SK-N-SH treated with all-trans-retinoic acid at 6 μM for 48 hours (cell line): ENCODE data around the gene L3MBTL1.

ENCODE experiments used
- ATAC-seq: fragments of 200-7000 bp; cut with Tn5 transposase; 3 replicates; pipeline ENCODE4 v1.9.1; 2020; ENCODE audit warnings: mild to moderate bottlenecking, moderate library complexity
- ARNTL ChIP-seq: fragments of 450-650 bp; formaldehyde crosslinking; IDR thresholded peaks from 2 replicates; pipeline ENCODE4 v1.5.0; 2020; ENCODE audit warnings: low read depth, mild to moderate bottlenecking, moderate library complexity, borderline replicate concordance
- BACH2 ChIP-seq: fragments of 250-450 bp; sonication (Bioruptor Pico); IDR thresholded peaks from 2 replicates; pipeline ENCODE4 v1.9.0; 2021; ENCODE audit warnings: mild to moderate bottlenecking, borderline replicate concordance
- CSDC2 ChIP-seq: fragments of 250-450 bp; sonication (Bioruptor Pico); IDR thresholded peaks from 2 replicates; pipeline ENCODE4 v1.5.0; 2020; ENCODE audit warnings: mild to moderate bottlenecking, moderate library complexity
- ESRRG ChIP-seq: fragments of 250-450 bp; sonication (Bioruptor Pico); IDR thresholded peaks from 2 replicates; pipeline ENCODE4 v1.6.1; 2021; ENCODE audit warnings: mild to moderate bottlenecking
- GLIS3 ChIP-seq: fragments of 250-450 bp; sonication (Bioruptor Pico); IDR thresholded peaks from 2 replicates; pipeline ENCODE4 v1.5.0; 2020; ENCODE audit warnings: mild to moderate bottlenecking, moderate library complexity
- ISL1 ChIP-seq: fragments of 250-450 bp; sonication (Bioruptor Pico); IDR thresholded peaks from 2 replicates; pipeline ENCODE4 v2.1.2; 2022; ENCODE audit warnings: mild to moderate bottlenecking, moderate library complexity
- OSR1 ChIP-seq: fragments of 250-450 bp; sonication (Bioruptor Pico); IDR thresholded peaks from 2 replicates; pipeline ENCODE4 v1.8.0; 2022; ENCODE audit warnings: moderate library complexity, mild to moderate bottlenecking, inconsistent platforms
- PPARA ChIP-seq: fragments of 250-450 bp; sonication (Bioruptor Pico); IDR thresholded peaks from 2 replicates; pipeline ENCODE4 v1.5.0; 2020; ENCODE audit warnings: mild to moderate bottlenecking, borderline replicate concordance
- RARB ChIP-seq: fragments of 250-450 bp; sonication (Bioruptor Pico); IDR thresholded peaks from 2 replicates; pipeline ENCODE4 v1.8.0; 2021; ENCODE audit warnings: mild to moderate bottlenecking, moderate library complexity
- SNAI2 ChIP-seq: fragments of 250-450 bp; sonication (Bioruptor Pico); IDR thresholded peaks from 2 replicates; pipeline ENCODE4 v1.5.0; 2020; ENCODE audit warnings: mild to moderate bottlenecking, moderate library complexity
- TOX ChIP-seq: fragments of 250-450 bp; sonication (Bioruptor Pico); IDR thresholded peaks from 2 replicates; pipeline ENCODE4 v1.8.0; 2021; ENCODE audit warnings: mild to moderate bottlenecking, moderate library complexity, borderline replicate concordance
- ZC3H10 ChIP-seq: fragments of 250-450 bp; sonication (Bioruptor Pico); IDR thresholded peaks from 2 replicates; pipeline ENCODE4 v1.5.1; 2021; ENCODE audit warnings: mild to moderate bottlenecking, moderate library complexity
- ZFP30 ChIP-seq: fragments of 450-650 bp; formaldehyde crosslinking; IDR thresholded peaks from 2 replicates; pipeline ENCODE4 v1.5.0; 2022; ENCODE audit warnings: mild to moderate bottlenecking, moderate library complexity
- ZNF565 ChIP-seq: fragments of 450-650 bp; formaldehyde crosslinking; conservative IDR thresholded peaks from 2 replicates; pipeline ENCODE4 v1.5.0; 2020; ENCODE audit warnings: low read depth, mild to moderate bottlenecking, moderate library complexity
- ZNF70 ChIP-seq: fragments of 450-650 bp; formaldehyde crosslinking; IDR thresholded peaks from 2 replicates; pipeline ENCODE4 v1.5.0; 2020; ENCODE audit warnings: mild to moderate bottlenecking, moderate library complexity
- ZNF8 ChIP-seq: fragments of 450-650 bp; formaldehyde crosslinking; IDR thresholded peaks from 2 replicates; pipeline ENCODE4 v1.5.0; 2020; ENCODE audit warnings: mild to moderate bottlenecking, moderate library complexity
- TF ChIP-seq, protein P1 (sequence below): fragments of 250-450 bp; sonication (Bioruptor Pico); IDR thresholded peaks from 2 replicates; pipeline ENCODE4 v1.8.0; 2020; ENCODE audit warnings: mild to moderate bottlenecking, moderate library complexity, borderline replicate concordance
- TF ChIP-seq, protein P2 (sequence below): fragments of 250-450 bp; sonication (Bioruptor Pico); IDR thresholded peaks from 2 replicates; pipeline ENCODE4 v1.5.1; 2021; ENCODE audit warnings: mild to moderate bottlenecking, moderate library complexity
- TF ChIP-seq, protein P3 (sequence below): fragments of 250-450 bp; sonication (Bioruptor Pico); IDR thresholded peaks from 2 replicates; pipeline ENCODE4 v1.5.0; 2020; ENCODE audit warnings: mild to moderate bottlenecking, moderate library complexity

The L3MBTL1 gene

DNA sequence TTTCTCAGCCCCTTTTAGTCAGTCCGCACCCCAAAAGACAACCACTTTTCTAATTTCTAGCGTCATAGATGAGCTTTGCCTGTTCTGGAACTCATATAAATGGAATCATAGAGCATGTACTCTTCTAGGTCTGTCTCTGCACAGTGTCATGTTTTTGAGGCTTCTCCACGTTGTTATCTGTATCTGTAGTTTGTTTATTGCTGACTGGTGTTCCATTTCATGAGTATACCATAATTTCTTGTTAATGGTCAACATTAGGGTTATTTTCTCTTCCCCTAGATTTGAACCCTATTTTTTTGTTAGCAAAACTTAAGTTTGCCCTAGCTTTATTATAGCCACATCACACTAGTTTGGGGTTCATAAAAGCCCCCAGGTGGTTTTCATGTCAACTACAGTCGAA, 35.2 kb downstream of the L3MBTL1 start:
- TF ChIP-seq RARB (no peak), GLIS3 (CRISPR knock-in tag) (no peak), BACH2 (CRISPR knock-in tag) (no peak)
- TF ChIP-seq, protein P1, sequence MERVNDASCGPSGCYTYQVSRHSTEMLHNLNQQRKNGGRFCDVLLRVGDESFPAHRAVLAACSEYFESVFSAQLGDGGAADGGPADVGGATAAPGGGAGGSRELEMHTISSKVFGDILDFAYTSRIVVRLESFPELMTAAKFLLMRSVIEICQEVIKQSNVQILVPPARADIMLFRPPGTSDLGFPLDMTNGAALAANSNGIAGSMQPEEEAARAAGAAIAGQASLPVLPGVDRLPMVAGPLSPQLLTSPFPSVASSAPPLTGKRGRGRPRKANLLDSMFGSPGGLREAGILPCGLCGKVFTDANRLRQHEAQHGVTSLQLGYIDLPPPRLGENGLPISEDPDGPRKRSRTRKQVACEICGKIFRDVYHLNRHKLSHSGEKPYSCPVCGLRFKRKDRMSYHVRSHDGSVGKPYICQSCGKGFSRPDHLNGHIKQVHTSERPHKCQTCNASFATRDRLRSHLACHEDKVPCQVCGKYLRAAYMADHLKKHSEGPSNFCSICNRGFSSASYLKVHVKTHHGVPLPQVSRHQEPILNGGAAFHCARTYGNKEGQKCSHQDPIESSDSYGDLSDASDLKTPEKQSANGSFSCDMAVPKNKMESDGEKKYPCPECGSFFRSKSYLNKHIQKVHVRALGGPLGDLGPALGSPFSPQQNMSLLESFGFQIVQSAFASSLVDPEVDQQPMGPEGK (CRISPR knock-in tag) = no peak
- no peak for ATAC-seq

DNA sequence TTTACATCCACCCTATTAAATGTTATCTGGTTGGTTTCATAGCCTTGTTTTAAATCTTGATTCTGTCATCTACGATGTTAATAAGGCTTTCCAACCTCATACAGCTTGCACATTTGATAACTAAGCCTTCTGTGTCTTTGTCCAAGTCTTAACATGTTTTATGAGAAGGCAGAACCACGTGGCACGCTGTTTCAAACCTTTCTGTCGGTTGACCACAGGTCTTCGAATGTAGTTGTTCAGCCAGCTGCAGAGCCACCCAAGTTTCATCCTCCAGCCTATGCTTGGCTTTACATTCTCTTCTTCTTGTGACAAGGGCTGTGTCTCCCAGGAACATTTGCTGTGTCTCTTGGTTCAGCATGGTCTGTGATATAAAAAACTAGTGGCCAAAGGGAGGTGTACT, 35.6 kb downstream of the L3MBTL1 start:
- no peak for TF ChIP-seq CSDC2
- TF ChIP-seq ESRRG (CRISPR knock-in tag) = no peak
- TF ChIP-seq ZNF565 (CRISPR knock-in tag) = no peak
- no peak for ATAC-seq

DNA sequence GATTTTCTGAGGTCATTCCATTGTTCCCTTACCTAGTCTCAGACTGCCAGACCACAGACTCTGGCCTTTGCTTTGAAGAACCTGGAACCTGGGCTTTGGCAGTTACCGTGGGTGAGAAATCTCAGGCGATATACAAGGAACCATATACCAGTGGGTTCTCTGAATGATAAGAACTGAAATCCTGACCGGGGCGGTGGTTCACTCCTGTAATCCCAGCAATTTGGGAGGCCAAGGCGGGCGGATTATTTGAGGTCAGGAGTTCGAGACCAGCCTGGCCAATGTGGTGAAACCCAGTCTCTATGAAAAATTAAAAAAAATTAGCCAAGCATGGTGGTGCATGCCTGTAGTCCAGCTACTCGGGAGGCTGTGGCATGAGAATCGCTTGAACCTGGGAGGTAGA, 37.0 kb downstream of the L3MBTL1 start:
- TF ChIP-seq, protein P2, sequence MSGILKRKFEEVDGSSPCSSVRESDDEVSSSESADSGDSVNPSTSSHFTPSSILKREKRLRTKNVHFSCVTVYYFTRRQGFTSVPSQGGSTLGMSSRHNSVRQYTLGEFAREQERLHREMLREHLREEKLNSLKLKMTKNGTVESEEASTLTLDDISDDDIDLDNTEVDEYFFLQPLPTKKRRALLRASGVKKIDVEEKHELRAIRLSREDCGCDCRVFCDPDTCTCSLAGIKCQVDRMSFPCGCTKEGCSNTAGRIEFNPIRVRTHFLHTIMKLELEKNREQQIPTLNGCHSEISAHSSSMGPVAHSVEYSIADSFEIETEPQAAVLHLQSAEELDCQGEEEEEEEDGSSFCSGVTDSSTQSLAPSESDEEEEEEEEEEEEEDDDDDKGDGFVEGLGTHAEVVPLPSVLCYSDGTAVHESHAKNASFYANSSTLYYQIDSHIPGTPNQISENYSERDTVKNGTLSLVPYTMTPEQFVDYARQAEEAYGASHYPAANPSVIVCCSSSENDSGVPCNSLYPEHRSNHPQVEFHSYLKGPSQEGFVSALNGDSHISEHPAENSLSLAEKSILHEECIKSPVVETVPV = no peak
- TF ChIP-seq BACH2 (CRISPR knock-in tag) (no peak), ZNF8 (CRISPR knock-in tag) (no peak), GLIS3 (CRISPR knock-in tag) (no peak), ZFP30 (CRISPR knock-in tag) (no peak), SNAI2 (CRISPR knock-in tag) (no peak)
- TF ChIP-seq, all 23 proteins: peak for 0
- no peak for ATAC-seq

DNA sequence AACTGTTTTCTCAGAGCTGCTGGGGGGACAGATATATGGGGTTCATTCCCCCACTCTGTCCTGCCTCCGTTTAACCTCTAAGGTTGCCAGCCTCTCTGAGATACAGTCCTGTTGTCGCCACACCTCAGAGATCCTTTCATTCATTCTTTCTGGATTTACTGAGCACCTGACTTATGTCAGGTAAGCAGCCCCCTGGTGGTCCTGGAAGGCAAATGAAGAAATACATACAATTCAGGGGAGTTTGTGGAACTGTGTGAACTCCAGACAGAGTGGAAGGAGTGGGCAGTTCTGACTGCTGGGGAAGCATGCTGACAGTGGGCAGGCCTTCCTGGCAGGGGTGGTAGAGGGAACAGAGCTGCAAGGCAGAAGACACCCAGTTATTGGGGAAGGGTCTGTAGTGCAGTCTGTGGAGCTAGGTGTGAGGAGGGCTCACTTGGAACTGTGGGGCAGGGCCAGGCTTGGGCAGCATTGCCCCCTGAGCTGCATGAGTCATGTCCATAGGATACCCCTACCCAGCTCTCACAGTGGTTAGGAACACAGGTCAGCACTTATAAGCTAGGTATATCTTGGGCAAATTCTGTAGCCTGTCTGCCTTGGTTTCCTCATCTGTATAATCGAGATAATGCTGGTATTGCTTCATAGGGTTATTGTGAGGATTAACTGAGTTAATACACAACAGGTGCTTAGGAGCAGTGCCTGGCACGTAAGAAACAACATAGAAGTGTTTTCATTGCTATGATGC, 38.5 kb downstream of the L3MBTL1 start:
- TF ChIP-seq OSR1 (CRISPR knock-in tag) (no peak), GLIS3 (CRISPR knock-in tag) (no peak), SNAI2 (CRISPR knock-in tag) (no peak), ARNTL (CRISPR knock-in tag) (no peak), TOX (CRISPR knock-in tag) (no peak), ZC3H10 (no peak), ESRRG (CRISPR knock-in tag) (no peak), ZFP30 (CRISPR knock-in tag) (no peak), ZNF70 (no peak), ISL1 (CRISPR knock-in tag) (no peak), ZNF565 (CRISPR knock-in tag) (no peak), CSDC2 (no peak), PPARA (CRISPR knock-in tag) (no peak)
- TF ChIP-seq, protein P3, sequence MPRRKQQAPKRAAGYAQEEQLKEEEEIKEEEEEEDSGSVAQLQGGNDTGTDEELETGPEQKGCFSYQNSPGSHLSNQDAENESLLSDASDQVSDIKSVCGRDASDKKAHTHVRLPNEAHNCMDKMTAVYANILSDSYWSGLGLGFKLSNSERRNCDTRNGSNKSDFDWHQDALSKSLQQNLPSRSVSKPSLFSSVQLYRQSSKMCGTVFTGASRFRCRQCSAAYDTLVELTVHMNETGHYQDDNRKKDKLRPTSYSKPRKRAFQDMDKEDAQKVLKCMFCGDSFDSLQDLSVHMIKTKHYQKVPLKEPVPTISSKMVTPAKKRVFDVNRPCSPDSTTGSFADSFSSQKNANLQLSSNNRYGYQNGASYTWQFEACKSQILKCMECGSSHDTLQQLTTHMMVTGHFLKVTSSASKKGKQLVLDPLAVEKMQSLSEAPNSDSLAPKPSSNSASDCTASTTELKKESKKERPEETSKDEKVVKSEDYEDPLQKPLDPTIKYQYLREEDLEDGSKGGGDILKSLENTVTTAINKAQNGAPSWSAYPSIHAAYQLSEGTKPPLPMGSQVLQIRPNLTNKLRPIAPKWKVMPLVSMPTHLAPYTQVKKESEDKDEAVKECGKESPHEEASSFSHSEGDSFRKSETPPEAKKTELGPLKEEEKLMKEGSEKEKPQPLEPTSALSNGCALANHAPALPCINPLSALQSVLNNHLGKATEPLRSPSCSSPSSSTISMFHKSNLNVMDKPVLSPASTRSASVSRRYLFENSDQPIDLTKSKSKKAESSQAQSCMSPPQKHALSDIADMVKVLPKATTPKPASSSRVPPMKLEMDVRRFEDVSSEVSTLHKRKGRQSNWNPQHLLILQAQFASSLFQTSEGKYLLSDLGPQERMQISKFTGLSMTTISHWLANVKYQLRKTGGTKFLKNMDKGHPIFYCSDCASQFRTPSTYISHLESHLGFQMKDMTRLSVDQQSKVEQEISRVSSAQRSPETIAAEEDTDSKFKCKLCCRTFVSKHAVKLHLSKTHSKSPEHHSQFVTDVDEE = no peak
- TF ChIP-seq, protein P2 = no peak
- ATAC-seq = no peak
